Caki2 (cell line): Measurements from ENCODE around the gene ATXN1L. TPM values are rescaled to one million over a fixed set of nuclear protein-coding genes. Genes with fewer than 3 reads are reported as not detected.
"Not testable (repeated sequence)": the region's sequence is repeated elsewhere in the genome, so short reads cannot be mapped to it uniquely, and the experiment has no call there.

Source experiments
- DNase-seq: peaks from one replicate; pipeline ENCODE4 v3.0.0-alpha.2; 2015; ENCODE audit warnings: low read depth
- in situ Hi-C: cut with HindIII; loops from 2 replicates; pipeline ENCODE4 v1.10.0; 2016; ENCODE audit warnings: low sequenced_read_pairs, low pct_unique_long_range_greater_than_20kb, mixed read lengths
- total RNA-seq: library from RNA; depleted of rRNA; stranded (reverse); fragments of >200 nt; shearing (Covaris generic); gene quantifications from 2 replicates; pipeline ENCODE4 v1.2.3, GENCODE V29; 2014; ENCODE audit warnings: low replicate concordance

The ATXN1L gene
- total RNA-seq, 1 experiment from 2014 or later, result 5.4 TPM

GRCh38 chr16:71882505-71883167 is 36.9 kb downstream of the ATXN1L start:
- in situ Hi-C loops, result no loop called here
- DNase-seq, result peak; percentile 65

GRCh38 chr16:71883168-71883848 is 37.5 kb downstream of the ATXN1L start:
- in situ Hi-C loops, result no loop called here
- peak; percentile 41 for DNase-seq

- peak; percentile 71 for DNase-seq
- in situ Hi-C loops, result no loop called here
Observed at GRCh38 chr16:71883849-71884638, 38.3 kb downstream of the ATXN1L start, which contains the start of gene ZNF821. ZNF821 (minus strand) TSS chr16:71884182; CDS start chr16:71879946, 4,236 bp downstream.

- DNase-seq, result no peak
- in situ Hi-C loops, result no loop called here
Observed at GRCh38 chr16:71885261-71885650, 39.5 kb downstream of the ATXN1L start.

- no peak for DNase-seq
- in situ Hi-C loops, result no loop called here
Observed at GRCh38 chr16:71889147-71889546, 43.4 kb downstream of the ATXN1L start.

GRCh38 chr16:71893888-71894228 is 48.1 kb downstream of the ATXN1L start:
- in situ Hi-C loops, result no loop called here

GRCh38 chr16:71894229-71894920 is 48.6 kb downstream of the ATXN1L start:
- in situ Hi-C loops, result no loop called here
- DNase-seq, result peak; percentile 67

More at GRCh38 chr16:71893888-71894228, 48.1 kb downstream of the ATXN1L start:
- DNase-seq, result no peak

GRCh38 chr16:71894921-71895678 is 49.3 kb downstream of the ATXN1L start, which contains the start of gene IST1:
IST1 (plus strand) TSS chr16:71895531; CDS start chr16:71915641, 20,110 bp downstream.
- in situ Hi-C loops, result no loop called here
- peak; percentile 98 for DNase-seq

- in situ Hi-C loops, result no loop called here
- DNase-seq, result no peak
Observed at GRCh38 chr16:71895679-71896365, 50.0 kb downstream of the ATXN1L start.

- in situ Hi-C loops, result no loop called here
- no peak for DNase-seq
Observed at GRCh38 chr16:71896764-71897368, 51.1 kb downstream of the ATXN1L start.

- in situ Hi-C loops, result no loop called here
- no peak for DNase-seq
Observed at GRCh38 chr16:71899171-71899570, 53.4 kb downstream of the ATXN1L start.

- in situ Hi-C loops, result no loop called here
- no peak for DNase-seq
Observed at GRCh38 chr16:71902656-71903365, 57.0 kb downstream of the ATXN1L start.

- DNase-seq, result no peak
- in situ Hi-C loops, result no loop called here
Observed at GRCh38 chr16:71903608-71904007, 57.8 kb downstream of the ATXN1L start.

- DNase-seq, result no peak
- in situ Hi-C loops, result no loop called here
Observed at GRCh38 chr16:71904239-71904638, 58.5 kb downstream of the ATXN1L start.

- in situ Hi-C loops, DNase-seq: not testable (repeated sequence)
Observed at GRCh38 chr16:71905765-71906164, 60.0 kb downstream of the ATXN1L start.
